ENCODE results near the gene CHRD. TPM values are rescaled to one million over a fixed set of nuclear protein-coding genes. Genes with fewer than 3 reads are reported as not detected.
A peak's percentile ranks its signal among the peaks of the same experiment; 100 is the strongest.

The CHRD gene
- total and polyA plus RNA-seq, 8 donors: 5.2 to 27.2 (median 7.0) TPM

DNA sequence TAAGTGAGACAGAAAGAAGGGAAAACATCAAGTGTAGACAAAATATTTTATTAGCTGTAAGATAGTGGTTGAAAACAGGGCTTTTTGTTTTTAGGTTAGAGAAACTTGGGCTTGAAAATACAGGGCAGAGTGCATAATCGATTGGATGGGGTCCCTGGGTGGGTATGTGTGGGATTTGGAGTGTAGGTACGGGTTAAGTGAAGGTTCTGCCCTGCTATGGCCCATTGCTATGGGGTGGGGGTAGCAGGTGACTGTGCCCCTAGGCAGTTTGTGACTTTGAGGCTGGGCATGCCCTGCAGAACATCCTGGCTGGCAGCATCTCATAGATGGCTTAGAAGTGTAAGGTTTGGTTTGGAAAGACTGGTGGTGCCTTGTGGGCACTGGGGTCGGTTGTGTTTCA is 46.2 kb upstream of the CHRD start:
- no peaks in the 10 kb centered on the region for H3K9me3 ChIP-seq
- intact Hi-C loops (cut with DNase I; ENCODE audit: low total_unique reads): no loop called here
- H3K27ac ChIP-seq: peak overlapping the region in 4 of 5 donors; percentile 21 to 99 (median 78)
- no peaks in the 10 kb centered on the region for H3K27me3 ChIP-seq
- no peak overlapping the region for H3K4me3 ChIP-seq
- 74 to 84% (median 81%) methylated on average over 2 to 3 of the region's 3 CpGs for WGBS, 5 donors
- no peak for DNase-seq
- TF ChIP-seq POLR2A (IDR thresholded peaks at IDR 0.05) (no peak), POLR2AphosphoS5 (IDR thresholded peaks at IDR 0.05) (no peak), EP300 (IDR thresholded peaks at IDR 0.05) (no peak)
- TF ChIP-seq, protein P1, sequence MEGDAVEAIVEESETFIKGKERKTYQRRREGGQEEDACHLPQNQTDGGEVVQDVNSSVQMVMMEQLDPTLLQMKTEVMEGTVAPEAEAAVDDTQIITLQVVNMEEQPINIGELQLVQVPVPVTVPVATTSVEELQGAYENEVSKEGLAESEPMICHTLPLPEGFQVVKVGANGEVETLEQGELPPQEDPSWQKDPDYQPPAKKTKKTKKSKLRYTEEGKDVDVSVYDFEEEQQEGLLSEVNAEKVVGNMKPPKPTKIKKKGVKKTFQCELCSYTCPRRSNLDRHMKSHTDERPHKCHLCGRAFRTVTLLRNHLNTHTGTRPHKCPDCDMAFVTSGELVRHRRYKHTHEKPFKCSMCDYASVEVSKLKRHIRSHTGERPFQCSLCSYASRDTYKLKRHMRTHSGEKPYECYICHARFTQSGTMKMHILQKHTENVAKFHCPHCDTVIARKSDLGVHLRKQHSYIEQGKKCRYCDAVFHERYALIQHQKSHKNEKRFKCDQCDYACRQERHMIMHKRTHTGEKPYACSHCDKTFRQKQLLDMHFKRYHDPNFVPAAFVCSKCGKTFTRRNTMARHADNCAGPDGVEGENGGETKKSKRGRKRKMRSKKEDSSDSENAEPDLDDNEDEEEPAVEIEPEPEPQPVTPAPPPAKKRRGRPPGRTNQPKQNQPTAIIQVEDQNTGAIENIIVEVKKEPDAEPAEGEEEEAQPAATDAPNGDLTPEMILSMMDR (IDR thresholded peaks at IDR 0.05): no peak
- peaks cover 60 to 67% (median 66%) of the 10 kb centered on the region in 4 donors for H3K36me3 ChIP-seq
- H3K4me1 ChIP-seq: peaks cover 26 to 68% (median 33%) of the 10 kb centered on the region in 4 donors

DNA sequence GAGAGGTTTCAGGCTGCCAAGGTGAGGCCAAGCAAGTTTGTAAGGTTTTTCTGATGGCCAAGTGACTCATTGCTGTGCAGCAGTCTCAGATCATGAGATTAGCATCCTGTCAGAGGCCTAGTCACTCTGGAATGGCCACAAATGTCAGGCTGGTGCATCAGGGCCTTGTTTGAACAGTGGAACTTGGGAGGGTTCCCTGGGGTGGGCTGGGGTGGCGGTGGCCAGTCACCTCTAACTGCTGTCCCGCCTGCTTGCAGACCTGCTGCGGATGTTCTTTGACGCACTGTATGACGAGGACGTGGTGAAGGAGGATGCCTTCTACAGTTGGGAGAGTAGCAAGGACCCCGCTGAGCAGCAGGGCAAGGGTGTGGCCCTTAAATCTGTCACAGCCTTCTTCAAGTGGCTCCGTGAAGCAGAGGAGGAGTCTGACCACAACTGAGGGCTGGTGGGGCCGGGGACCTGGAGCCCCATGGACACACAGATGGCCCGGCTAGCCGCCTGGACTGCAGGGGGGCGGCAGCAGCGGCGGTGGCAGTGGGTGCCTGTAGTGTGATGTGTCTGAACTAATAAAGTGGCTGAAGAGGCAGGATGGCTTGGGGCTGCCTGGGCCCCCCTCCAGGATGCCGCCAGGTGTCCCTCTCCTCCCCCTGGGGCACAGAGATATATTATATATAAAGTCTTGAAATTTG is 45.2 kb upstream of the CHRD start:
- intact Hi-C loops (cut with DNase I; ENCODE audit: low total_unique reads): no loop called here
- Histone ChIP-seq H3K4me1 (peaks cover 34 to 77% (median 41%) of the 10 kb centered on the region in 4 donors), H3K27me3 (no peaks in the 10 kb centered on the region), H3K9me3 (no peaks in the 10 kb centered on the region), H3K4me3 (no peak overlapping the region), H3K36me3 (peaks cover 50 to 58% (median 57%) of the 10 kb centered on the region in 4 donors), H3K27ac (peak overlapping the region; percentile 43 to 99 (median 98))
- 66 to 78% (median 72%) methylated on average over 15 of the region's 15 CpGs for WGBS, 5 donors
- no peak for TF ChIP-seq EP300 (IDR thresholded peaks at IDR 0.05)
- no peak for TF ChIP-seq POLR2AphosphoS5 (IDR thresholded peaks at IDR 0.05)
- TF ChIP-seq POLR2A (IDR thresholded peaks at IDR 0.05): no peak
- TF ChIP-seq, protein P1 (IDR thresholded peaks at IDR 0.05): no peak
- no peak for DNase-seq

DNA sequence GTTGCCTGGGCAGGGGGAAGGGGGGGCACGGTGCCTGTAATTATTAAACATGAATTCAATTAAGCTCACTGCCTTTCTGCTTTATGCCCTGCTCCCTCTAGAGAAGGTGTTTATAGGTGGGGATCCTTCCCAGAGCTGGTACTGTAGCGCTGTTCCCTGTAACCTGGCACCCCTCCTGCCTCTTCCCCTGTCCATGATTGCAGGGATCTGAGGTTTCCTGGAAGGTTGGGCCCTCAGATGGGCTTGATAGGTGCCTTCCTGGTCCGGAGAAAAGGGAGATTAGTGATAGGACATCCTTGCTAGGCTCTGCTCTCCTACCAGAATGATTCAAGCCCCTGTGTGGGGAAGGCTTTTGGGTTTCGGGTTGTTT is 44.6 kb upstream of the CHRD start:
- Histone ChIP-seq H3K9me3 (no peaks in the 10 kb centered on the region), H3K4me1 (peaks cover 34 to 81% (median 44%) of the 10 kb centered on the region in 4 donors), H3K4me3 (peak overlapping the region; percentile 69 to 91 (median 82)), H3K27me3 (no peaks in the 10 kb centered on the region), H3K27ac (peak overlapping the region; percentile 96 to 99 (median 99)), H3K36me3 (peaks cover 46 to 52% (median 51%) of the 10 kb centered on the region in 4 donors)
- 27 to 44% (median 40%) methylated on average over 4 of the region's 4 CpGs for WGBS, 5 donors
- no peak for TF ChIP-seq EP300 (IDR thresholded peaks at IDR 0.05)
- no peak for TF ChIP-seq POLR2A (IDR thresholded peaks at IDR 0.05)
- no peak for TF ChIP-seq POLR2AphosphoS5 (IDR thresholded peaks at IDR 0.05)
- TF ChIP-seq, protein P1 (IDR thresholded peaks at IDR 0.05): no peak
- no peak for DNase-seq
- intact Hi-C loops (cut with DNase I; ENCODE audit: low total_unique reads): no loop called here

DNA sequence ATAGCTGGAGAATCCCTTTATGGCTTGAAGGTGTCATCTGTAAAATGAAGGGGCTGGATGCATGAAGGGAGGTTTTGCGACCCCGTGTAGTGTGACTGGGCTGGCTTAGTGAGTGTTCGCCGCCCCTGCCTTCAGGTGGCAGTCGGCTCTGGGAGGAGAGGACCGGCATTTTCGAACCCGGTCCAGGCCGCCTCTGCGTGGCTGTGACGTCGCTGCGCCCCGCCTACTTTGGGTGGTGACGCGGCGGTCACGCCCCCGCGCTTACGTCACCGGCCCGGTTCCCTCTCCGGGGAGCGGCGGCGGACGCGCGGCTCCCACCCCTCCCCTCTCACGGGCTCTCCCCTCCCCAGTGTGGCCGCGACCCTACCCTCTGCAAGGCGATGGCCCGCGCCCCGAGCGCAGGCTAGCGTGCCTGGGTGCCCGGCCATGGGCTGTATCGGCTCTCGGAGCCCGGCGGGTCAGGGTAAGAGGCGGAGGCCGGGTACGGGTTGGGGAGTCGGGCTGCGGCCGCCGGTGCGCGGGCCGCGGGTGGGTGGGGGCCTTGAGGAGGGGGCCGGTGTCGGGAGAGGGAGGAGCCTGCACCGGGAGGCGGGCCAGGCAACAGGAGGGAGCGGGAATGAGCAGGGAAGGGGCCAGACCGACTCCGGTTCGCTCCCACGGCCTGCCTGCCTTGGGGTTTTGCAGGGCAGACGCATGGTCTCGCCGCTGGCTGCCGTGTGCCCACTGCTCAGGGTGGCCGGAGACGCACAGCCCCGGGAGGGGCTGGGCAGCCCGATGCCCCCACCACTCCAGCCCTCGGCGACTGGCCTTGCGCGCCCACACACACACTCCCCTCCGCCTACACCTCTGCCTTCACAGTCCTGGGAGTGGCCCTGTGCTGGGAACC is 44.0 kb upstream of the CHRD start:
- peak; percentile 90 to 96 for DNase-seq
- intact Hi-C loops (cut with DNase I; ENCODE audit: low total_unique reads): no loop called here
- Histone ChIP-seq H3K36me3 (peaks cover 41 to 45% (median 44%) of the 10 kb centered on the region in 4 donors), H3K27me3 (no peaks in the 10 kb centered on the region), H3K9me3 (no peaks in the 10 kb centered on the region), H3K4me1 (peaks cover 34 to 86% (median 47%) of the 10 kb centered on the region in 4 donors), H3K4me3 (peak overlapping the region; percentile 69 to 91 (median 82)), H3K27ac (peak overlapping the region; percentile 96 to 99 (median 99))
- WGBS, 5 donors: 1% methylated on average over 31 to 77 of the region's 77 CpGs
- peak in 1 of 4 donors; percentile 58 for TF ChIP-seq POLR2A (IDR thresholded peaks at IDR 0.05)
- TF ChIP-seq EP300 (IDR thresholded peaks at IDR 0.05): peak; percentile 33
- TF ChIP-seq, protein P1 (IDR thresholded peaks at IDR 0.05): no peak
- peak; percentile 88 to 96 (median 92) for TF ChIP-seq POLR2AphosphoS5 (IDR thresholded peaks at IDR 0.05)

Measured in stomach (tissue), 9 donors.